ENCODE data around the gene LAMA3. TPM values are rescaled to one million over a fixed set of nuclear protein-coding genes. Genes with fewer than 3 reads are reported as not detected.

The LAMA3 gene
- total and polyA plus RNA-seq, 12 donors = 1.6 to 10.2 (median 4.0) TPM

GRCh38 chr18:23857756-23858155 is 168.5 kb downstream of the LAMA3 start:
- no peak for DNase-seq
- intact Hi-C loops (cut with DNase I) = no loop called here
- Histone ChIP-seq H3K27me3 (no peaks in the 10 kb centered on the region), H3K9me3 (replicated peaks in 1 of 3) (no peaks in the 10 kb centered on the region), H3K27ac (no peak overlapping the region), H3K4me1 (replicated peaks in 1 of 2) (no peaks in the 10 kb centered on the region), H3K36me3 (replicated peaks in 1 of 2) (no peaks in the 10 kb centered on the region), H3K4me3 (no peak overlapping the region)
- TF ChIP-seq POLR2A (IDR thresholded peaks at IDR 0.05) (no peak), CTCF (IDR thresholded peaks at IDR 0.05) (no peak)
- 81 to 87% (median 86%) methylated on average over 9 of the region's 9 CpGs for WGBS, 4 donors

- intact Hi-C loops (cut with DNase I) = no loop called here
- 84 to 96% (median 89%) methylated on average over 3 of the region's 3 CpGs for WGBS, 4 donors
Observed at GRCh38 chr18:23859466-23860336, 170.4 kb downstream of the LAMA3 start.

GRCh38 chr18:23861326-23861725 is 172.1 kb downstream of the LAMA3 start:
- H3K4me1 ChIP-seq (replicated peaks in 1 of 2) = no peaks in the 10 kb centered on the region
- H3K36me3 ChIP-seq (replicated peaks in 1 of 2) = no peaks in the 10 kb centered on the region
- intact Hi-C loops (cut with DNase I) = no loop called here
- H3K27ac ChIP-seq = no peak overlapping the region
- H3K9me3 ChIP-seq (replicated peaks in 1 of 3) = no peaks in the 10 kb centered on the region
- no peak for DNase-seq
- H3K27me3 ChIP-seq = no peaks in the 10 kb centered on the region
- 91 to 100% (median 93%) methylated on average over 1 to 6 of the region's 6 CpGs for WGBS, 4 donors
- H3K4me3 ChIP-seq = no peak overlapping the region
- TF ChIP-seq POLR2A (IDR thresholded peaks at IDR 0.05) = no peak

More at GRCh38 chr18:23859466-23860336, 170.4 kb downstream of the LAMA3 start:
- H3K4me1 ChIP-seq (replicated peaks in 1 of 2) = no peaks in the 10 kb centered on the region
- H3K27me3 ChIP-seq = no peaks in the 10 kb centered on the region
- TF ChIP-seq CTCF (IDR thresholded peaks at IDR 0.05) = no peak
- no peak for TF ChIP-seq POLR2A (IDR thresholded peaks at IDR 0.05)
- no peak overlapping the region for H3K27ac ChIP-seq
- no peaks in the 10 kb centered on the region for H3K9me3 ChIP-seq (replicated peaks in 1 of 3)
- H3K36me3 ChIP-seq (replicated peaks in 1 of 2) = no peaks in the 10 kb centered on the region
- no peak for DNase-seq
- no peak overlapping the region for H3K4me3 ChIP-seq

GRCh38 chr18:23861805-23862470 is 172.7 kb downstream of the LAMA3 start:
- 70 to 77% (median 72%) methylated on average over 6 of the region's 6 CpGs for WGBS, 4 donors
- Histone ChIP-seq H3K4me3 (no peak overlapping the region), H3K27ac (no peak overlapping the region), H3K9me3 (replicated peaks in 1 of 3) (no peaks in the 10 kb centered on the region), H3K36me3 (replicated peaks in 1 of 2) (no peaks in the 10 kb centered on the region), H3K27me3 (no peaks in the 10 kb centered on the region), H3K4me1 (replicated peaks in 1 of 2) (no peaks in the 10 kb centered on the region)
- DNase-seq = no peak
- TF ChIP-seq POLR2A (IDR thresholded peaks at IDR 0.05) (no peak), CTCF (IDR thresholded peaks at IDR 0.05) (no peak)
- intact Hi-C loops (cut with DNase I) = no loop called here

All from adrenal gland (tissue), 12 donors.